SK-N-SH (cell line): ENCODE data around the gene SLC24A3. TPM values are rescaled to one million over a fixed set of nuclear protein-coding genes. Genes with fewer than 3 reads are reported as not detected.

ENCODE experiments used
- CTCF ChIA-PET: fragments of 300-600, 350-600 bp; formaldehyde crosslinking; extraction: SDS; loops from one replicate; lab custom pipeline; 2021; lab: Yijun Ruan, JAX
- POLR2A ChIA-PET: fragments of 350-600 bp; sonication (Branson Sonifier 250); formaldehyde crosslinking; extraction: SDS; loops from one replicate; lab custom pipeline; 2020; ENCODE audit warnings: antibody characterized with exemption, inconsistent platforms; lab: Yijun Ruan, JAX
- DNase-seq: peaks from one replicate; pipeline ENCODE4 v3.0.0; 2012
- H2AFZ ChIP-seq: fragments of 200-600 bp; sonication (generic); 2 replicates; pipeline ENCODE4 v1.8.1; 2016; ENCODE audit warnings: antibody characterized with exemption, mild to moderate bottlenecking, low read depth
- H3F3A ChIP-seq: fragments of 200-600 bp; sonication (generic); replicated peaks from 2 replicates; pipeline ENCODE3; 2016; ENCODE audit warnings: antibody characterized with exemption, mild to moderate bottlenecking; ENCODE audit not compliant: insufficient read depth
- H3K27ac ChIP-seq, 2 experiments: fragments of 200-500 bp in 1 of 2; fragments of 200-600 bp in 1 of 2; sonication (Bioruptor generic) in 1 of 2; sonication (generic), shearing (Covaris generic) in 1 of 2; 2 replicates each; pipeline versions ENCODE4 v1.5.1 to v1.6.1; 2014 to 2016; ENCODE audit warnings: low read depth in 2 of 2, inconsistent platforms in 1 of 2, low read length in 1 of 2, mild to moderate bottlenecking in 1 of 2, mixed read lengths in 1 of 2
- H3K27me3 ChIP-seq: fragments of 200-600 bp; sonication (generic), shearing (Covaris generic); 2 replicates; pipeline ENCODE4 v1.6.1; 2016; ENCODE audit warnings: mixed run types; ENCODE audit not compliant: insufficient read depth
- H3K36me3 ChIP-seq, 2 experiments: fragments of 200-500 bp in 1 of 2; fragments of 200-600 bp in 1 of 2; sonication (Bioruptor generic) in 1 of 2; sonication (generic) in 1 of 2; replicated peaks in 1 of 2; 2 replicates each; pipeline versions ENCODE3 to v1.5.1; 2014 to 2016; ENCODE audit warnings: low read length in 1 of 2, mild to moderate bottlenecking in 1 of 2; ENCODE audit not compliant: insufficient read depth in 2 of 2, control insufficient read depth in 1 of 2
- H3K4me1 ChIP-seq, 2 experiments: fragments of 200-500 bp in 1 of 2; fragments of 200-600 bp in 1 of 2; sonication (Bioruptor generic) in 1 of 2; sonication (generic), shearing (Covaris generic) in 1 of 2; 2 replicates each; pipeline versions ENCODE4 v1.5.1 to v1.6.1; 2014 to 2016; ENCODE audit warnings: low read depth in 1 of 2, low read length in 1 of 2, mixed run types in 1 of 2; ENCODE audit not compliant: insufficient read depth in 2 of 2, control insufficient read depth in 1 of 2
- H3K4me2 ChIP-seq: fragments of 200-600 bp; sonication (generic), shearing (Covaris generic); 2 replicates; pipeline ENCODE4 v1.6.1; 2017; ENCODE audit warnings: mixed run types
- H3K4me3 ChIP-seq, 2 experiments: fragments of 200-500 bp in 1 of 2; fragments of 200-600 bp in 1 of 2; sonication (Bioruptor generic) in 1 of 2; sonication (generic), shearing (Covaris generic) in 1 of 2; 2 replicates each; pipeline versions ENCODE4 v1.5.1 to v1.8.1; 2014 to 2016; ENCODE audit warnings: low read depth in 2 of 2, inconsistent platforms in 1 of 2, low read length in 1 of 2, mild to moderate bottlenecking in 1 of 2, mixed read lengths in 1 of 2, moderate library complexity in 1 of 2
- H3K79me2 ChIP-seq: fragments of 200-600 bp; sonication (generic); 2 replicates; pipeline ENCODE4 v1.8.1; 2017; ENCODE audit warnings: mild to moderate bottlenecking; ENCODE audit not compliant: insufficient read depth
- H3K9ac ChIP-seq: fragments of 200-600 bp; sonication (generic); 2 replicates; pipeline ENCODE4 v1.6.1; 2017; ENCODE audit warnings: mixed run types
- H3K9me2 ChIP-seq: fragments of 200-600 bp; sonication (generic); 2 replicates; pipeline ENCODE4 v1.6.1; 2017; ENCODE audit warnings: mixed run types
- H3K9me3 ChIP-seq: fragments of 200-600 bp; sonication (generic); 2 replicates; pipeline ENCODE4 v1.6.1; 2017; ENCODE audit warnings: mixed run types, mild to moderate bottlenecking, moderate library complexity
- H4K20me1 ChIP-seq: fragments of 200-600 bp; sonication (generic); 2 replicates; pipeline ENCODE4 v1.6.1; 2017; ENCODE audit warnings: mild to moderate bottlenecking, mixed run types; ENCODE audit not compliant: insufficient read depth
- CHD2 ChIP-seq: fragments of 150-350 bp; IDR thresholded peaks from 2 replicates; pipeline ENCODE4 v1.6.1; 2018; ENCODE audit warnings: low read length; ENCODE audit not compliant: partially characterized antibody
- FOXJ3 ChIP-seq: sonication (generic); formaldehyde crosslinking; IDR thresholded peaks from 2 replicates; pipeline ENCODE4 v1.5.1; 2020; ENCODE audit warnings: mild to moderate bottlenecking, missing genetic modification reagents
- FOXM1 ChIP-seq: IDR thresholded peaks from 2 replicates; pipeline ENCODE4 v1.4.0; 2012; ENCODE audit warnings: low read depth, mild to moderate bottlenecking
- GABPA ChIP-seq: IDR thresholded peaks from 2 replicates; pipeline ENCODE4 v1.4.0; 2012; ENCODE audit warnings: low read depth, mild to moderate bottlenecking
- GATA2 ChIP-seq: sonication (generic); formaldehyde crosslinking; IDR thresholded peaks from 2 replicates; pipeline ENCODE4 v1.5.0; 2020; ENCODE audit warnings: mild to moderate bottlenecking, missing genetic modification reagents
- JUND ChIP-seq: IDR thresholded peaks from 2 replicates; pipeline ENCODE4 v1.4.0; 2012
- MAX ChIP-seq: IDR thresholded peaks from 2 replicates; pipeline ENCODE4 v1.4.0; 2012; ENCODE audit warnings: low read depth
- RCOR1 ChIP-seq: fragments of 150-350 bp; IDR thresholded peaks from 2 replicates; pipeline ENCODE4 v1.6.1; 2017; ENCODE audit warnings: antibody characterized with exemption, low read length
- REST ChIP-seq: IDR thresholded peaks from 2 replicates; pipeline ENCODE4 v1.6.1; 2012; ENCODE audit warnings: mild to moderate bottlenecking, low read depth, low read length, moderate library complexity
- RFX5 ChIP-seq: IDR thresholded peaks from 2 replicates; pipeline ENCODE4 v1.6.1; 2012; ENCODE audit warnings: mild to moderate bottlenecking, improper control_type of control experiment, low read length
- RXRA ChIP-seq: IDR thresholded peaks from 2 replicates; pipeline ENCODE4 v1.4.0; 2012; ENCODE audit warnings: low read depth, mild to moderate bottlenecking, borderline replicate concordance
- SMC3 ChIP-seq: IDR thresholded peaks from 2 replicates; pipeline ENCODE4 v1.6.1; 2012; ENCODE audit warnings: low read depth, low read length, improper control_type of control experiment
- TAF1 ChIP-seq: IDR thresholded peaks from 2 replicates; pipeline ENCODE4 v1.6.1; 2012; ENCODE audit warnings: low read depth, mild to moderate bottlenecking, low read length, moderate library complexity, borderline replicate concordance
- TCF12 ChIP-seq: IDR thresholded peaks from 2 replicates; pipeline ENCODE4 v1.4.0; 2012
- TEAD4 ChIP-seq: IDR thresholded peaks from 2 replicates; pipeline ENCODE4 v1.4.0; 2012; ENCODE audit warnings: mild to moderate bottlenecking, borderline replicate concordance; ENCODE audit not compliant: insufficient read depth
- YY1 ChIP-seq: IDR thresholded peaks from 2 replicates; pipeline ENCODE4 v1.4.0; 2012; ENCODE audit warnings: low read depth, mild to moderate bottlenecking
- ZBTB33 ChIP-seq: IDR thresholded peaks from 2 replicates; pipeline ENCODE4 v1.4.0; 2012; ENCODE audit warnings: low read depth, borderline replicate concordance
- WGBS: methylation state at CpG from one replicate; pipeline ENCODE4 v1.1.6; 2017; ENCODE audit warnings: low lambda C conversion rate; 5-methylcytosine and 5-hydroxymethylcytosine counted together
- polyA plus RNA-seq, 3 experiments: library from polyadenylated mRNA; depleted of rRNA; stranded (reverse); fragments of >200 nt; gene quantifications; 2 replicates each; pipeline ENCODE4 v1.2.3, GENCODE V29; 2012
- TF ChIP-seq, protein P1 (sequence below): IDR thresholded peaks from 2 replicates; pipeline ENCODE4 v1.4.0; 2012; ENCODE audit warnings: low read depth, borderline replicate concordance

Gene SLC24A3
- polyA plus RNA-seq, 1 of the 3 experiments (the other 2 are of a cell fraction): not detected

- no peak overlapping the region for H2AFZ ChIP-seq
- H3K4me3 ChIP-seq: no peak overlapping the region
- no peaks in the 10 kb centered on the region for H3K9me3 ChIP-seq
- POLR2A ChIA-PET: no interaction called here
- TF ChIP-seq JUND: no peak
- no peak for TF ChIP-seq GABPA
- no peak for TF ChIP-seq REST
- TF ChIP-seq MAX: no peak
- TF ChIP-seq YY1: no peak
- no peak for TF ChIP-seq TCF12
- TF ChIP-seq FOXM1: no peak
- no peak for TF ChIP-seq CHD2
- TF ChIP-seq TEAD4: no peak
- no peak for TF ChIP-seq ZBTB33
- no peak for TF ChIP-seq RCOR1
- no peak for TF ChIP-seq RXRA
- TF ChIP-seq FOXJ3: no peak
- TF ChIP-seq, protein P1, sequence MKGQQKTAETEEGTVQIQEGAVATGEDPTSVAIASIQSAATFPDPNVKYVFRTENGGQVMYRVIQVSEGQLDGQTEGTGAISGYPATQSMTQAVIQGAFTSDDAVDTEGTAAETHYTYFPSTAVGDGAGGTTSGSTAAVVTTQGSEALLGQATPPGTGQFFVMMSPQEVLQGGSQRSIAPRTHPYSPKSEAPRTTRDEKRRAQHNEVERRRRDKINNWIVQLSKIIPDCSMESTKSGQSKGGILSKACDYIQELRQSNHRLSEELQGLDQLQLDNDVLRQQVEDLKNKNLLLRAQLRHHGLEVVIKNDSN: no peak
- TF ChIP-seq SMC3: no peak
- no peak for TF ChIP-seq TAF1
- no peak for TF ChIP-seq RFX5
- no peak for TF ChIP-seq GATA2 (CRISPR knock-in tag)
- TF ChIP-seq, all 33 proteins: peak for 0
- CTCF ChIA-PET: no interaction called here
- Histone ChIP-seq H3K27ac (no peak overlapping the region), H3K36me3 (no peaks in the 10 kb centered on the region), H3K4me1 (no peaks in the 10 kb centered on the region; a peak in 1 of 4 replicates), H3K9ac (no peak overlapping the region), H3F3A (no peaks in the 10 kb centered on the region), H4K20me1 (no peaks in the 10 kb centered on the region), H3K9me2 (no peaks in the 10 kb centered on the region), H3K27me3 (no peaks in the 10 kb centered on the region; the same call in 1 of the 2 replicates), H3K79me2 (no peaks in the 10 kb centered on the region), H3K4me2 (no peak overlapping the region)
- DNase-seq: no peak
- WGBS: 16% methylated on average over 12 of the region's 12 CpGs
Observed at GRCh38 chr20:19232997-19233794, 20.8 kb downstream of the SLC24A3 start.
